ENCODE data around the gene EIF3K. TPM values are rescaled to one million over a fixed set of nuclear protein-coding genes. Genes with fewer than 3 reads are reported as not detected.

The EIF3K gene
- total RNA-seq, 6 donors from 2014 or later = 142 to 404 (median 242) TPM

GRCh38 chr19:38647966-38648768 lies 29.2 kb downstream of the EIF3K start:
- Histone ChIP-seq H3K9me3 (no peaks in the 10 kb centered on the region), H3K27ac (peak overlapping the region; percentile 94 to 98 (median 97)), H3K27me3 (no peaks in the 10 kb centered on the region), H3K4me3 (peak overlapping the region; percentile 92 to 100 (median 98)), H3K4me1 (peaks cover 41 to 46% (median 46%) of the 10 kb centered on the region in 4 donors), H3K36me3 (no peaks in the 10 kb centered on the region)
- ATAC-seq (ENCODE audit: low FRiP score in 2 of 2) (no peak), DNase-seq (no peak)
- WGBS, 2 donors = 0 to 1% methylated on average over 19 of the region's 19 CpGs
- TF ChIP-seq, protein P1, sequence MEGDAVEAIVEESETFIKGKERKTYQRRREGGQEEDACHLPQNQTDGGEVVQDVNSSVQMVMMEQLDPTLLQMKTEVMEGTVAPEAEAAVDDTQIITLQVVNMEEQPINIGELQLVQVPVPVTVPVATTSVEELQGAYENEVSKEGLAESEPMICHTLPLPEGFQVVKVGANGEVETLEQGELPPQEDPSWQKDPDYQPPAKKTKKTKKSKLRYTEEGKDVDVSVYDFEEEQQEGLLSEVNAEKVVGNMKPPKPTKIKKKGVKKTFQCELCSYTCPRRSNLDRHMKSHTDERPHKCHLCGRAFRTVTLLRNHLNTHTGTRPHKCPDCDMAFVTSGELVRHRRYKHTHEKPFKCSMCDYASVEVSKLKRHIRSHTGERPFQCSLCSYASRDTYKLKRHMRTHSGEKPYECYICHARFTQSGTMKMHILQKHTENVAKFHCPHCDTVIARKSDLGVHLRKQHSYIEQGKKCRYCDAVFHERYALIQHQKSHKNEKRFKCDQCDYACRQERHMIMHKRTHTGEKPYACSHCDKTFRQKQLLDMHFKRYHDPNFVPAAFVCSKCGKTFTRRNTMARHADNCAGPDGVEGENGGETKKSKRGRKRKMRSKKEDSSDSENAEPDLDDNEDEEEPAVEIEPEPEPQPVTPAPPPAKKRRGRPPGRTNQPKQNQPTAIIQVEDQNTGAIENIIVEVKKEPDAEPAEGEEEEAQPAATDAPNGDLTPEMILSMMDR (IDR thresholded peaks at IDR 0.05) = no peak
- no peak for TF ChIP-seq EP300 (IDR thresholded peaks at IDR 0.05)
- no peak for TF ChIP-seq POLR2A (IDR thresholded peaks at IDR 0.05)
- no peak for TF ChIP-seq POLR2AphosphoS5 (IDR thresholded peaks at IDR 0.05)

GRCh38 chr19:38648769-38649304 lies 29.8 kb downstream of the EIF3K start:
- Histone ChIP-seq H3K4me3 (peak overlapping the region; percentile 92 to 100 (median 98)), H3K27ac (peak overlapping the region; percentile 94 to 98 (median 97)), H3K27me3 (no peaks in the 10 kb centered on the region), H3K36me3 (no peaks in the 10 kb centered on the region), H3K9me3 (no peaks in the 10 kb centered on the region), H3K4me1 (peaks cover 48 to 53% (median 52%) of the 10 kb centered on the region in 4 donors)
- no peak for ATAC-seq (ENCODE audit: low FRiP score in 2 of 2)
- 0 to 1% methylated on average over 13 of the region's 13 CpGs for WGBS, 2 donors
- TF ChIP-seq EP300 (IDR thresholded peaks at IDR 0.05) (no peak), POLR2AphosphoS5 (IDR thresholded peaks at IDR 0.05) (peak in 1 of 2 donors; percentile 10)
- DNase-seq = no peak

- peak overlapping the region; percentile 94 to 98 (median 97) for H3K27ac ChIP-seq
- H3K9me3 ChIP-seq = no peaks in the 10 kb centered on the region
- peaks cover 55 to 60% (median 60%) of the 10 kb centered on the region in 4 donors for H3K4me1 ChIP-seq
- peak in 1 of 2 donors; percentile 47 for ATAC-seq (ENCODE audit: low FRiP score in 2 of 2)
- peak overlapping the region; percentile 92 to 100 (median 98) for H3K4me3 ChIP-seq
- no peak for TF ChIP-seq EP300 (IDR thresholded peaks at IDR 0.05)
- peak in 1 of 4 donors; percentile 58 for TF ChIP-seq POLR2A (IDR thresholded peaks at IDR 0.05)
- TF ChIP-seq, protein P1 (IDR thresholded peaks at IDR 0.05) = no peak
- peak in 1 of 2 donors; percentile 22 for TF ChIP-seq POLR2AphosphoS5 (IDR thresholded peaks at IDR 0.05)
- DNase-seq = peak in 1 of 2 donors; percentile 72
- 9 to 11% methylated on average over 15 of the region's 15 CpGs for WGBS, 2 donors
- peaks cover 0 to 3% (median 0%) of the 10 kb centered on the region in 4 donors for H3K36me3 ChIP-seq
- H3K27me3 ChIP-seq = no peaks in the 10 kb centered on the region
Observed at GRCh38 chr19:38649305-38650171, 30.6 kb downstream of the EIF3K start.

- TF ChIP-seq POLR2A (IDR thresholded peaks at IDR 0.05) (no peak), POLR2AphosphoS5 (IDR thresholded peaks at IDR 0.05) (no peak), EP300 (IDR thresholded peaks at IDR 0.05) (no peak)
- TF ChIP-seq, protein P1 (IDR thresholded peaks at IDR 0.05) = no peak
- 22 to 23% methylated on average over 7 to 8 of the region's 8 CpGs for WGBS, 2 donors
- H3K9me3 ChIP-seq = no peaks in the 10 kb centered on the region
- peaks cover 0 to 3% (median 0%) of the 10 kb centered on the region in 4 donors for H3K36me3 ChIP-seq
- H3K4me1 ChIP-seq = peaks cover 62 to 67% (median 67%) of the 10 kb centered on the region in 4 donors
- ATAC-seq (ENCODE audit: low FRiP score in 2 of 2) = no peak
- DNase-seq = no peak
- no peaks in the 10 kb centered on the region for H3K27me3 ChIP-seq
- peak overlapping the region; percentile 94 to 98 (median 97) for H3K27ac ChIP-seq
- H3K4me3 ChIP-seq = peak overlapping the region; percentile 92 to 100 (median 98)
Observed at GRCh38 chr19:38650172-38650775, 31.3 kb downstream of the EIF3K start.

Data from upper lobe of left lung (tissue), 6 donors.